Measurements from ENCODE around the gene SRBD1.

DNA sequence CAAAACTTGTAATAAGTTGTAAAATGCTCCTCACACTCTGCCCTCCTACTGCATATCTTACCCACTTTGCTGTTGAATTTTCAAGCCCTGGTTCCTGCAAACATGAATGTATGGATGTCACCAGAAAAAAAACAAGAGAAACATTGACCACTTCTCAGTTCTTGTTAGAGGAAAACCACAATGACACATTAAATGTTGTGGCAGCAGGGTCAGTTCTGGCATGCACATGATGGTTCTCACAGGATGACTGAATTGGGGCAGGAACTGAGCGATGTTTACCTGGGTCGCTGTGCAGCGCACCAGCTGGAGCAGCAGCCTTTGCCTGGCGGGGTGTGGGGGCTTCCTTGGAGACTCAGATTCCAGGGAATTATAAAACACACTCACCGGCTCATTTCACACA lies 26.4 kb upstream of the SRBD1 start:
- TF ChIP-seq EP300 (IDR thresholded peaks at IDR 0.05) (no peak), POLR2A (IDR thresholded peaks at IDR 0.05) (no peak)
- TF ChIP-seq, protein P1, sequence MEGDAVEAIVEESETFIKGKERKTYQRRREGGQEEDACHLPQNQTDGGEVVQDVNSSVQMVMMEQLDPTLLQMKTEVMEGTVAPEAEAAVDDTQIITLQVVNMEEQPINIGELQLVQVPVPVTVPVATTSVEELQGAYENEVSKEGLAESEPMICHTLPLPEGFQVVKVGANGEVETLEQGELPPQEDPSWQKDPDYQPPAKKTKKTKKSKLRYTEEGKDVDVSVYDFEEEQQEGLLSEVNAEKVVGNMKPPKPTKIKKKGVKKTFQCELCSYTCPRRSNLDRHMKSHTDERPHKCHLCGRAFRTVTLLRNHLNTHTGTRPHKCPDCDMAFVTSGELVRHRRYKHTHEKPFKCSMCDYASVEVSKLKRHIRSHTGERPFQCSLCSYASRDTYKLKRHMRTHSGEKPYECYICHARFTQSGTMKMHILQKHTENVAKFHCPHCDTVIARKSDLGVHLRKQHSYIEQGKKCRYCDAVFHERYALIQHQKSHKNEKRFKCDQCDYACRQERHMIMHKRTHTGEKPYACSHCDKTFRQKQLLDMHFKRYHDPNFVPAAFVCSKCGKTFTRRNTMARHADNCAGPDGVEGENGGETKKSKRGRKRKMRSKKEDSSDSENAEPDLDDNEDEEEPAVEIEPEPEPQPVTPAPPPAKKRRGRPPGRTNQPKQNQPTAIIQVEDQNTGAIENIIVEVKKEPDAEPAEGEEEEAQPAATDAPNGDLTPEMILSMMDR (IDR thresholded peaks at IDR 0.05), result no peak
